ENCODE data around the gene SNX9. TPM values are rescaled to one million over a fixed set of nuclear protein-coding genes. Genes with fewer than 3 reads are reported as not detected.
A peak's percentile ranks its signal among the peaks of the same experiment; 100 is the strongest.

The SNX9 gene
- total RNA-seq, 2 donors from 2014 or later, result 37.3 to 81.7 TPM

DNA sequence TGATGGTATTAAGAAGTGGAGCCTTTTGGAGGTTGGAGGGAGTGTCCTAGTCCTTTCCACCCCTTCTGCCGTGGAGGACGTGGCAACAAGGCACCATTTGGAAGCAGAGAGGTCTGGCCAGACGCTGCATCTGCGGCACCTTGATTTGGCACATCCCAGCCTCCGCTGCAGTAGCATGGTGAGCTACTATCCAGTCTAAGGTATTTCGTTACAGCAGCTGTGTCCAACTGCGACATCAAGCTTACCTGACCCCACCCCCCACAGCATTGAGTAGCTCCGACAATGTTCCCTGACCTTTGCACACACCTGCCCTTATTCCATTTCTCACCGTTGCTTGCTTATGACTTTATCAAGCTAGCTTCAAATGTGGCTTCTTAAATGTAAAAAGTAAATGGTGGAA, 128.8 kb downstream of the SNX9 start:
- DNase-seq, result peak; percentile 78
- intact Hi-C loops (cut with DNase I), result no loop called here
- TF ChIP-seq, protein P1, sequence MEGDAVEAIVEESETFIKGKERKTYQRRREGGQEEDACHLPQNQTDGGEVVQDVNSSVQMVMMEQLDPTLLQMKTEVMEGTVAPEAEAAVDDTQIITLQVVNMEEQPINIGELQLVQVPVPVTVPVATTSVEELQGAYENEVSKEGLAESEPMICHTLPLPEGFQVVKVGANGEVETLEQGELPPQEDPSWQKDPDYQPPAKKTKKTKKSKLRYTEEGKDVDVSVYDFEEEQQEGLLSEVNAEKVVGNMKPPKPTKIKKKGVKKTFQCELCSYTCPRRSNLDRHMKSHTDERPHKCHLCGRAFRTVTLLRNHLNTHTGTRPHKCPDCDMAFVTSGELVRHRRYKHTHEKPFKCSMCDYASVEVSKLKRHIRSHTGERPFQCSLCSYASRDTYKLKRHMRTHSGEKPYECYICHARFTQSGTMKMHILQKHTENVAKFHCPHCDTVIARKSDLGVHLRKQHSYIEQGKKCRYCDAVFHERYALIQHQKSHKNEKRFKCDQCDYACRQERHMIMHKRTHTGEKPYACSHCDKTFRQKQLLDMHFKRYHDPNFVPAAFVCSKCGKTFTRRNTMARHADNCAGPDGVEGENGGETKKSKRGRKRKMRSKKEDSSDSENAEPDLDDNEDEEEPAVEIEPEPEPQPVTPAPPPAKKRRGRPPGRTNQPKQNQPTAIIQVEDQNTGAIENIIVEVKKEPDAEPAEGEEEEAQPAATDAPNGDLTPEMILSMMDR (IDR thresholded peaks at IDR 0.05), result no peak
- Histone ChIP-seq H3K36me3 (no peaks in the 10 kb centered on the region), H3K4me3 (no peak overlapping the region), H3K4me1 (no peaks in the 10 kb centered on the region), H3K27ac (peak overlapping the region; percentile 79), H3K9me3 (no peaks in the 10 kb centered on the region), H3K27me3 (no peaks in the 10 kb centered on the region), H3K9ac (ENCODE audit: low read depth in 2 of 2, low read length in 2 of 2) (peak overlapping the region in 1 of 2 donors; percentile 88)

DNA sequence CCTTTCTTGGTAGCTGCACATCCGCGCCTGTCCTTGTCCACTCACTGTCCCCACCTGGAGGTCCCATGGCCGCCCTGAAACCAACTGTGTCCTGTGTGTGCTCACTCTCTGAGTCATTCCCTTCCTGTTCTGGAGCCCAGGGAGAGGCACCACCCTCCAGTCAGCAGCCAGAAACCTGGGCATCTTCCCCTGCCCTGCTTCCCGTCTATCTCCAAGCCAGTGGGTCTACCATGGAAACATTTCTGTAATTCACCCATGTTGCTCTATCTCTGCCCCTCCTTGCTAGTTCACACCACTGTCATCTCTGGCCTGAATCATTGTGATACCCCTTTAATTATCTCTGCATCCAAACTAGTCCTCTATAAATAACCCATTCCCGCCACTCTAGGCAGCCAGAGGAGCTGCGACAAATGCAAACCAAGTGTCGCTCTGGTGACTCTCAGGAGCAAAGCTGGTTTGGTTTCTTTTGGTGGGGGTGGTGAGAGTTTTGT, 129.9 kb downstream of the SNX9 start:
- intact Hi-C loops (cut with DNase I), result no loop called here
- Histone ChIP-seq H3K27me3 (no peaks in the 10 kb centered on the region), H3K9ac (ENCODE audit: low read depth in 2 of 2, low read length in 2 of 2) (peak overlapping the region in 1 of 2 donors; percentile 88), H3K9me3 (no peaks in the 10 kb centered on the region), H3K4me1 (no peaks in the 10 kb centered on the region), H3K4me3 (no peak overlapping the region), H3K27ac (peak overlapping the region; percentile 79), H3K36me3 (no peaks in the 10 kb centered on the region)
- TF ChIP-seq, protein P1 (IDR thresholded peaks at IDR 0.05), result no peak
- DNase-seq, result peak; percentile 47

DNA sequence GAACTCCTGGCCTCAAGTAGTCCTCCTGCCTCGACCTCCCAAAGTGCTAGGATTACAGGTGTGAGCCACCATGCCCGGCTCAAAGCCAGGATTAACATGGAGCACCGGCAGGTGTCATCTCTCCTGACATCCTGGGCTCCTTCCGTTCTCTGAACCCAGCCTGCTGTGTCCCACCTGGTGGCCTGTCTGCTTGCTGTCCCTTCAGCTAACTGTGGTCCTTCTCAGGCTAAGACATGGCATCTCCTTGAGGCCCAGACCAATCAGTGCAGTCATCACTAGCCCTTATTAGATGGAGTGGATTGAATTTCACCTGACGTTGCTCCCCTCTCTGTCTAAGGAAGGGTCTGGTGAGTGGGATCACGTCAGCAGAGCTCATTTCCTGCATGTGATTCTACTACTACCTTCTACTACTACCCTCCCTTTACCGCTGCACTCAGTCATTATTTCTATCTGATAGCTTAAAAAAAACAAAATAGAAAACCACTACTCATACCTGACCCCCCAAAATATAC, 130.6 kb downstream of the SNX9 start:
- Histone ChIP-seq H3K36me3 (no peaks in the 10 kb centered on the region), H3K27ac (peak overlapping the region; percentile 79), H3K9me3 (no peaks in the 10 kb centered on the region), H3K27me3 (no peaks in the 10 kb centered on the region), H3K4me3 (no peak overlapping the region), H3K9ac (ENCODE audit: low read depth in 2 of 2, low read length in 2 of 2) (peak overlapping the region; percentile 20 to 88), H3K4me1 (no peaks in the 10 kb centered on the region)
- DNase-seq, result no peak
- TF ChIP-seq, protein P1 (IDR thresholded peaks at IDR 0.05), result no peak
- intact Hi-C loops (cut with DNase I), result no loop called here

DNA sequence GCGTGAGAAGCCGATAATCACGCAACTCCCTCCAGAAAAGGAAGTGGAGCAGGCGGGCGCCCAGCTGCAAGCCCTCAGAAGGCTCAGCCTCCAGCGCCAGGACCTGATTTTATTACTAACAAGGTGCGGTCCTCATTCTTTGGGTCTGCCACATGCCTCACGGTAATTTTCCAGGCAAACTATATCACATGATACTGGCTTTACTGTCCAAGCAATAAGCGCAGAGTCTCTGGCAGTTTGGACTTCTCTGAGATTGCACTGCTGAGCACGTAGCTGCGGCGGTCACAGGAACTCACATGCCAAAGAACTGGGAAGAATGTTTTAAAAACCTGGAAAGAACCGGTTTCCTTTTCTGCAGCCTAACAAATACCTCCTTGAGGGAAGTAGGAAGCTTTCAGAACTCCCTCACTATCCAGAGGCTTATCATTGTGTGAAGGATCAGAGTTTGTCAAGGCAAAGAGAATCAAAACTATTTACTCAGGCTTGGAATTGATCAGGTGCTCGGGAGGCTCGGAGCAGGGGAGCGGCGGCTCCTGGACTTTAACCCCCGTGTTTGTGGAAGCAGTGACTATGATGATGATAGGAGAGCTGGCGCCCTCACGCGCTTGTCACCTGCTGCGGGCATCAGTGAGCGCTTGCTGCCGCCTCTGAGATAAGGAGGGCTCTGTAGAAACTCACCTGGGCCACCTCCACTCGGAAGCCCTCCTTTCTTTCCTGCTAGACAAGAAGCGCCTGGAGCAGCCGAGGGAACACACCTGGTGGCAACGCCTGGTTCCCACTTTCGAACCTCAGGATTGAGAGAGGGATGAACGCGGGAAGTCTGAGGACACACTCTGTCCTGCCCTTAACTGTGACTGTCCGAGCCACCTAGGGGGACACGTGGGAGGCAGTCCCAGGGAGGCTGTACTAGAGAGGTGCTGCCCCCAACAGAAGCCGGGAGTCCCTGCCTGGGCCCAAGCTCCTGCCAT, 131.4 kb downstream of the SNX9 start:
- DNase-seq, result peak; percentile 92
- TF ChIP-seq, protein P1 (IDR thresholded peaks at IDR 0.05), result no peak
- Histone ChIP-seq H3K4me3 (peak overlapping the region; percentile 0), H3K27me3 (no peaks in the 10 kb centered on the region), H3K27ac (peak overlapping the region; percentile 79), H3K4me1 (no peaks in the 10 kb centered on the region), H3K9me3 (no peaks in the 10 kb centered on the region), H3K36me3 (no peaks in the 10 kb centered on the region), H3K9ac (ENCODE audit: low read depth in 2 of 2, low read length in 2 of 2) (peak overlapping the region; percentile 48 to 88)
- intact Hi-C loops (cut with DNase I), result no loop called here

DNA sequence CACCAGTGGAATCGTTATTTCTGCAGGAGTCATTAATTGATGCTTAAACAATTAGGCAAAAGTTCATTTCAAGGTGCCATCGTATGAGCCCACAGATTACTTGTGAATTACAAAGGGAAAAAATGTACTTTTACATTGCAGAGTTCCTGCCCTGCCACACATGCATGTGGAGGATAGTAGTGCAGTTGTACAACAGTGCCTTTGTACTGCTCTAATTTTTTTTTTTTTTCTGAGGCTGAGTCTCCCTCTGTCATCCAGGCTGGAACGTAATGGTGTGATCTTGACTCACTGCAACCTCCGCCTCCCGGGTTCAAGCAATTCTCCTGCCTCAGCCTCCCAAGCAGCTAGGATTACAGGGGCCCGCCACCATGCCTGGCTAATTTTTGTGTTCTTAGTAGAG, 132.6 kb downstream of the SNX9 start:
- H3K27ac ChIP-seq, result peak overlapping the region; percentile 79

More for the DNA sequence above, 132.6 kb downstream of the SNX9 start:
- no peak for DNase-seq
- H3K27me3 ChIP-seq, result no peaks in the 10 kb centered on the region
- no peaks in the 10 kb centered on the region for H3K36me3 ChIP-seq
- H3K9me3 ChIP-seq, result no peaks in the 10 kb centered on the region
- intact Hi-C loops (cut with DNase I), result no loop called here
- no peaks in the 10 kb centered on the region for H3K4me1 ChIP-seq
- TF ChIP-seq, protein P1 (IDR thresholded peaks at IDR 0.05), result no peak
- peak overlapping the region in 1 of 2 donors; percentile 79 for H3K9ac ChIP-seq (ENCODE audit: low read depth in 2 of 2, low read length in 2 of 2)
- no peak overlapping the region for H3K4me3 ChIP-seq
